ENCODE data around the gene PRR12.

Gene PRR12

DNA sequence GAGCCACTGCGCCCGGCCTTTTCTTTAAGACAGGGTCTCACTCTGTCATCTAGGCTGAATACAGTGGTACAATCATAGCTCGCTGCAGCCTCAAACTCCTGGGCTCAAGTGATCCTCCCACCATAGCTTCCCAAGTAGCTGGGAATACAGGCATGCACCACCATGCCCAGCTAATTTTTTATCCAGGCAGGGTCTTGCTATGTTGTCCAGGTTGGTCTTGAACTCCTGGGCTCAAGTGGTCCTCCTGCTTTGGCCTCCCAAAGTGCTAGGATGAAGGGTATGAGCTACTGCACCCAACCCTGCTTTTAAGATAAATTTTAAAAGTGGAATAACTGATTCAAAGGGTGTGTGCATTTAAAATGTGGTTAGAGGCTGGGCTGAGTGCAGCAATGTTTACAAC lies 24.7 kb upstream of the PRR12 start:
- DNase-seq: no peak

DNA sequence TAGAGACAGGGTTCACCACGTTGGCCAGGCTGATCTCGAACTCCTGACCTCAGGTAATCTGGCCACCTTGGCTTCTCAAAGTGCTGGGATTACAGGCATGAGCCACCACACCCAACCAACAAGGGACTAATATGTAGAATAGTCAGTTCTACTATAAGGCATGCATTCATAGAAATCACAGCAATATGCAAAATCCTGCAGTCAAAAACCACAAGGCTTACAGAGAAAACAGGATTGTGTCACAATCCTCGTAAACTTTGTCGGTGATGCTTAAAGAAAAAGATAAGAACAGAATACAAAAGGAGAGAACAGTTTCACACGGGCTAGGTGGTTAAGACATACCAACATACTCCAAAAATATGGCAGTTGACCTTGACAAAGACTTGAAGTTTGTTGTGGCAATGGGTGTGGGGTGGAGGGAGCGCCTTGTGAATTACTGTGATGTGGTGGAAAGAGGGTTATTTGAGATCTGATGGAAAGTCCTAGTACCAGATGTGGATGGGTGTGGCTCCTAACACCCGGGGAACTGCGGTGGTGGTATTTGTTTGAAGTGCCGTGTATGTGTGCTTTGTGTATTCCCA lies 23.0 kb upstream of the PRR12 start:
- no peak for DNase-seq

DNA sequence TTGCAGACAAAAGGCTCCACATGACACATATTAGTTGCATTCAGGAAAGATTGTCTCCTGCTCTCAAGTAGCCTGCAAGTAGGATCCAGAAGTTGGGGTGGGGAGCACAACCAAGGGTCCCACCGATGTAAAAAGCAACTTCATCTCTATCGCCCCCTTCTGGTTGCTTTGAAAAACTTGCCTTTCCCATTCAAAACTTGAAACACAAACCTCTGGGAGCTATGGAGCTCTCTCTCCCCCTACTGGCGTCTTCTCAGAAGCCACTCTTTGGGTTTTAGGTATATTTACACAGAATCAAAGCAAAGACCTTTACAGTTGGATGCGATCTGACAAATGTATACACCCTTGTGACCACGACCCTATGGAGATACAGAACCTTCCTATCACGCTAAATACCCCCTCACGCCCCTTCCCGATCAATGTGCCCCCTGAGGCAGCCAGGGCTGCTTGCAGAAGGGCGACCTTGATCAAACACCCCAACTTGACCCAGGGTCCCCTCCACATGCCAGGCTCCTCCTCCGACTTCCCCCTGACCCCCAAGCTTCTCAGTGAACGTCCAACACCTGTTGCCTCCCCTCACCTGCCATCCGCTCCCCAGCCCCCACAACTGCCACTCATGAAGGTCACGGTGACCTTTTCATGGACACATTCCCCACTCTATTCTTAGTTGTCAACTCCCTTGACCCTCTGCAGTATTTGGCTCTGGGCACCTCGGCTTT lies 20.7 kb upstream of the PRR12 start:
- peak; percentile 82 to 87 for DNase-seq

DNA sequence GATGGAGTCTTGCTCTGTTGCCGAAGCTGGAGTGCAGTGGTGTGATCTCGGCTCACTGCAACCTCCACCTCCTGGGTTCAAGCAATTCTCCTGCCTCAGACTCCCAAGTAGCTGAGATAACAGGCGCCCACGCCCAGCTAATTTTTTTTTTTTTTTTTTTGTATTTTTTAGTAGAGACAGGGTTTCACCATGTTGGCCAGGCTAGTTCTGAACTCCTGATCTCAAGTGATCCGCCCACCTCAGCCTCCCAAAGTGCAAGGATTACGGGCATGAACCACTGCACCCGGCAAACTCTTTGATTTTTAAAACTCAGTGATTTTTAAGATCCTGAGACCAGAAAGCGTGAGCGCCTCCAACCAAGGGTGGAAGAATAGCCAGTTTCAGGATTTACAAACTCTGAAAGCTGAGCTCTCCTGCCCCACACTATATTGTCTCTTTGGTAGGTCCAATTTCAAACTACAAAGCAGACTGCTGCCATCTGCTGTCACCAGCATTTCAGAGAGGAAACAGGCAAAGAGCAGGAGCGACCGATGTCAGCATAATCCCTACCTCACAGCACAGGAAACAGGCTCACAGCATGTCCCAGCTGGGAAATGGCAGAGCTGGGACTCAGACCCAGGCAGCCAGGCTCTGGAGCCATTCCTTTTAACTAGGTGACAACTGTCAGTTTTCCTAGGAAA lies 19.8 kb upstream of the PRR12 start:
- DNase-seq: no peak

DNA sequence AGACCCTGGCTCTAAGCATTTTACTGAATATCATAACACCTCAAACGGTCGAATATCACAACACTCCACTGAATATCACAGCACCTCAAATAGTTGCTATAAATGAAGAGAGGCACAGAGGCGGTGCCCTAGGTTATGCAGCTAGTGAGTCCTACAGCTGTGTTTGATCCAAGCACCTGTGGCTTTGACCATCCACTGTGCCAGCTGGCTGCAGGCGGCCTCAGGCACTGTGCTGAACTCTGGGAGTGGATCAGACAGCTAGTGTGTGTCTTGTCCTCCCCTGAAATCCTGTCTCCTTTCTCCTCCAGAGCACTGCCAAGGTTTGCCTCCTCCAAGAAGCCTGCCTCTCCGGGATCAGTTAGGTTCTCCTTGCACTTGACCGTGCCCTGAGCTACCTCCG lies 18.0 kb upstream of the PRR12 start:
- no peak for DNase-seq

DNA sequence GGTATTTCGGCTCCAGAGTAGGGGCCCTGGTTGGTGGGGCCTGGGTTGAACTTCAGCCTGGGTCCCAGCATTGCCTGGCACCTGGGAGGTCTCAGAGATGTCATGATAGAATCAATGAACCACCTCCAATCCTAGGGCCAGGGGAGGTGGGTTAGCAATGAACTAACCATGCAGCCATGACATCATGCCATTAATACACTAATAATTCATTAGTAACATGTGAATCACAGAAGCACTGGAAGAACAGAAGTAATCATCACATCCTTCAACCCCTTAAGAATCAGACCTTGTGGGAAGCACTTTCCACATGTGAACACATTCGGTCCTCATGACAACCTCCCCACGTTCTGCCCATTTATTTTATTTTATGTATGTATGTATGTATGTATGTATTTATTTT lies 17.6 kb upstream of the PRR12 start:
- no peak for DNase-seq

DNA sequence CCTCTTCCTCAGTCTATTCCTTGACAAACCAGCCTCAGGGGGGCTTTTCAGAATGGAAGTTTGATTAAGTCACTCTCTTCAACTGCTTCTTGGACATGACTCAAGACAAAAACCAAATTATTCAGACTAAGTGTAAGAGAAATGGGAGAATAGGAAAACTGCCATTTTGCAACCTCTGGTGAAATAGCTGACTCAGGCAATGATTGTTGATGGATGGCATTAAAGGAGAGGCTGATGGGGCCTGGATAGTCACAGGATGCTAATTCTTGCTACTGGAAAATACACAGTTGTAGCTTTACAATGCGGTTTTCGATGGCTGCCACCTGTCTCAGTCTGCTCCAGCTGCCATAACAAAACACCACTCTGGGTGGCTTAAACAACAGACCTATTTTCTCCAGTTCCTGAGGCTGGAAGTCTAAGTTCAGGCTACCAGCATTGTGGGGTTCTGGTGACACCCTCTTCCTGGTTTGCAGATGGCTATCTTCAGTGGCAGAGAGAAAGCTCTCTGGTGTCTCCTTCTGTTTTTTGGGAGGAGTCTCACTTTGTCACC lies 16.7 kb upstream of the PRR12 start:
- no peak for DNase-seq

DNA sequence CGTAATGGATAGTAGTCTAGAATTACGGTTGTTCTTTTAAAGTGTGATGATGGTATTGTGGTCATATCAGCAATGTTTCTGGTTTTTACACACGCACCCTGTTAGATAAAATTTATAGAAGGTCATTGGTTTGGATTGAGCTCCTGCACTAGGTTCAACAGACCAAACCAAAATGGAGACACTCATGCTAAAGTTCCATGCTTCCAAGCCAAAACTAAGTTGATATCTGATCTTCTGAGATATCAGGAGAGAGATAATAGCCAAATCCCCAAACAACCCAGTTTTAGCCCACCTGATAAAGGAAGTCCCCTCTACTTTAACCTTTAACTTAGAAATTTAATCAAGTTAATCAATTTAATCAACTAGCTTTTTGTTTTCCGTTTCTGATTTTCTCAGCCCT lies 11.8 kb upstream of the PRR12 start:
- no peak for DNase-seq

DNA sequence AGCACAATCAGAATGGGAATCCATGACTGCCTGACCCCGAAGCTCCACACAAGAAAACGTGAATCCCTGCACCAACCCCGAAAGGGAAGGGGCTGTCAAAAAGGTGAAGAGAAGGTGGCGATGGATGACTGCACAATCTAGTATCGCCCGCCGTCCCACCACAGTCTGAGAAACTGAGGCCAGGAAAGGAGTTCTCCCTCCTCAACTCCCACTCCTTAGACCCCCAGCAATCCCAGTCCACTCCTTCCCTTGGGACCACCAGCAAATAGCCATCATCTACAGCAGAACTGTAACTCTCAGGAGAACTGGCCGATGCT lies 11.1 kb upstream of the PRR12 start:
- DNase-seq: no peak

DNA sequence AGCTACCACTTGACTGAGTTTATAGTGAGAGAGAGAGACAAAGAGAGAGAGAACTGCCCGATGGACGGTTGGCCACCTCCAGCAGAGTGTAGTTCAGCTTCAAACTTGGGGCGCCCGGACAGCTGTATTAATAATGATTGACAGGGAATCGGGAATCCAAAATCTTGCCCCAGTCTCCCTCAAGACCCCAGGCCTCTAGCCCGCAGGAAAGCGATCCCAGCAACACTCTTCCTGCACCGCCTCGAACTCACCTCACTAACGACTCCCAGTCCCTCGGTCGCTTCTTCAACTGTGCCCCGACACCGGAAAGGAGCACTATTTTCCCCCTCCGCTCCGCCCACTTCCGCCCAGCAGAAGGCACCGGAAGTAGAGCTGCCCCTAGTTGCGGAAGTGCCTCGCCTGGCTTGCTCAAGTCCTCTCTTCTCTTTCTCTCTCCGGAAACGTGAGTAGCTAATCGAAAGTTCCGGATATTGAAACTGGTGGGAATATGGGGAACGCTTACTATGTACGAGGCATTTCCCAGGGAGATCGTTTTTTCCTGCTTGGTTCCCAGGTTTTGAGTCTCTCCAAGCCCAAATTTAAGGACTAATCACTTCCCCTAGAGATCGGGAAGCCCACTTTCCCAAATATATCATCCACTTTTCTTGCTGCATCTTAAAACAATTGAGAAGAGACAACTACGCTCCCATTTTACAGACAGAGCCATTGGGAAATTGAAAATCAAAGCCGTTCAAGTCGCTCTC lies 10.5 kb upstream of the PRR12 start, which contains the start of gene NOSIP:
Gene NOSIP (minus strand): TSS at position 293 of the 743 bp plus-strand sequence. CDS start 19,865 bp downstream, outside the sequence.
- peak; percentile 96 to 97 for DNase-seq

DNA sequence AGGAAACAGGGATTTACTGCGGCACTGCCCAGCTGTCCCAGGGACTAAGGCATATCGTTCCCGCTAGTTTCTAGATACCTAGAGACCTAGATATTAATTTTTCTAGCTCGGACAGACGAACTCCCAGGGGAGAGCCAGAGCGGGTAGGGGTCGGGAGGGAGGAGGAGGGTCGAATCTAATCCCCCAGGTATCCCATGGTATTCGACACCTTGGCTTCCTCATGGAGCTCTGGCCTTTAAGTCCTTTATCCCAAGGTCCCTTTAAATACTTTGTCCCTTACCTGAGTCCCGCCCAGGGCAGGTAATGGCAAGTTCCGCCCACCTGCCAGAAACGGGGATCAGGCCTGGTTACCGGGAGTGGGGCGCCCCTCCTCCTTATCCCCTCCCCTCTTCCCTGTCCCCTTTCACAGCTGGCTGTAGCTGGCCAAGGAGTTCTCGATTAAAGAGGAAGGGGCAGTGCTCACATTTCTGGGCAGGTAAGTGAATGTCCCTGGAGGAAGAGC lies 9.9 kb upstream of the PRR12 start, which contains the start of gene PRRG2:
Gene PRRG2 (plus strand): TSS at position 310 of the 502 bp plus-strand sequence. CDS start 1,904 bp downstream, outside the sequence.
- DNase-seq: no peak

DNA sequence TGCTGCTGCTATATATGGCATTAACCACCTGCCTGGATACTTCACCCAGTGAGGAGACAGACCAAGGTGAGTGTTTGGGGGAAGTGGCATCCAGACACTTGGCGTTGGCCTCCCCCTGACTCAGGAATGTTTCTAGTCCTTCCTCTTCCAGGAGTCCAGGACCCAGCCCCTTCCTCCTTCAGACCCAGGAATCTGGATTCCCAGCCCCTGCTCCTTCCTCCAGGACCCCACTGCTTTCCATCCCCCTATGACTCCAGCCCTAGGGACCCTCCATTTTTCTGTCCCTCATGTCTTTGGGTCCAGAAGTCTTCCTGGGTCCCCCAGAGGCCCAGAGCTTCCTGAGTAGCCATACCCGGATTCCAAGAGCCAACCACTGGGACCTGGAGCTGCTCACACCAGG lies 7.7 kb upstream of the PRR12 start:
- DNase-seq: no peak

DNA sequence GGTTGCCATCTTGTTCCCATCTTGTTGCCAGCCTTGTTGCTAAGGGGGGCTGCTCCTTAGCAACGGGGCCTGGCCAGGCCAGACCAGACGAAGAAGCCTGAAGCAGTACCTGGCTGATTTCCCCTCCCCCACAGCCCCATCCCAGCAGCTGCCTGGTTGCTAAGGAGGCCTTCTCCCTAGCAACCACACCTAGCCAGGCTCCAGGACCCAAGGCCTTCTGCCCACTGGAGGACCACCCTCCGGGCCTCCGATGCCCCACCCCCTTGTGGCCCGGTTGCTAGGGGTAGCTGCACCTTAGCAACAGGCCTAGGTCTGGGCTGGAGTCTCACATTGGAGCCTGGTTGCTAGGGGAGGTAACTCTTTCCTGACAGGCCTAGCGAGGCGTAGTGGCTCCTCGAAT lies 6.0 kb upstream of the PRR12 start:
- peak; percentile 25 to 35 for DNase-seq

DNA sequence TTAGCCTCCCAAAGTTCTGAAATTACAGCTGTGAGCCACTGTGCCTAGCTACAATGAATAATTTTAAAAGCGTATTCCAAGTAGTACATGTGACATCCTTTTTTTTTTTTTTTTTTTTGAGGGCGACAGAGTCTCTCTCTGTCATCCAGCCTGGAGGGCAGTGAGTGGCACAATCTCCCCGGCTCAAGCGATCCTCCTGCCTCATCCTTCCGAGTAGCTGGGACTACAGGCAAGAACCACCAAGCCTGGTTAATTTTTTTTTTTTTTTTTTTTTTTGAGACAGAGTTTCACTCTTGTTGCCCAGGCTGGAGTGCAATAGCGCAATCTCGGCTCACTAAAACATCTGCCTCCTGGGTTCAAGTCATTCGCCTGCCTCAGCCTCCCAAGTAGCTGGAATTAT lies 3.8 kb upstream of the PRR12 start:
- DNase-seq: no peak

DNA sequence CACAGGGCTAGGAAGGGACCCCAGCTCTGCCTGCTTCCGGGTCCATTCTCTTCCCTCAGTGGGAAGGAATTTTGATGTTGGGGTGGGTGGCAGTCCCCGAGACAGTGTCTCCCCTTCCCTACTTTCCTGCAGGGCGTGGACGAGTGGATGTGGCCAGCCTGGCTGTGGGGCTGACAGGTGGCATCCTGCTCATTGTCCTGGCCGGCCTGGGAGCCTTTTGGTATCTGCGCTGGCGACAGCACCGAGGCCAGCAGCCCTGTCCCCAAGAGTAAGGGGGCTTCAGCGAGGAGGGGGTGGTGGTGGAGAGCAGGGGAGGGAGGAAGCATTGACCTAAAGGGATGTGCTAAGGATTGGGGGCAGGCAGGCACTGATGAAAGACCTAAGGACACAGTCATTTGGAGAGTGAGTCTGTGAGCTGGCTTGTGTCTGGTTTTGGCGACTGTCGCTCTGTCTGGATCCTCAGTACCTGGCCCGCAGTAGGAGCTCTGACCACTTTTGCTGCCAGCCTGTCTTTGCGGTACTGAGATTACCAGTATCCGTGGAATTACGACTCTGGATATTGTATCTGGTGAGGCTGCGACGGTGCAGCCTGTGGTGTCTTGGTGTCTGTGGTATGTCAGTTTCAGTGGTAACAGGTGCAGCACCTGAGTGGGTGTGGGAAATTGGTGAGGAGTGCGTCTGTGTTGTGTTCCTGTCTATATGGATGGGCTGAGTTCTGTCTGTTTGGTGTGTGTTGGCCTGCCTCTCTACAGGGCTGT lies 2.4 kb upstream of the PRR12 start:
- no peak for DNase-seq

DNA sequence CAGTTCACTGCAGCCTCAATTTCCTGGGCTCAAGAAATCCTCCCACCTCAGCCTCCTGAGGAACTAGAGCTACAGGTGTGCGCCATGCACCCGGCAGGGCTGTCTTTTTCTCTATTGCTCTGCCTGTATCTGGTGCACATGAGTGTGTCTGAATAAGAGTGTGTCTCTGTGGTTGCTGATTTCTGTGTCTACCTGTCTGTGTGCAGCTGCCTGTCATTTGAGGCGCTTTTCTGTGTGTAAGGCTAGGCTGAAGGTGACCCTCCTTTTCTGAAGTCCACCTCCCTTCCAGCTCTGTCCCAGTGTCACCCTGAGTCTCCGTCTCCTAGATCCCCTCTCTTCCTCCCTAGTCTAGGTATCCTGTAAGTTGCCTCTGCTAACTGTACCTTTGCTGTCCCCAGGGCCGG lies 1.5 kb upstream of the PRR12 start:
- DNase-seq: no peak

DNA sequence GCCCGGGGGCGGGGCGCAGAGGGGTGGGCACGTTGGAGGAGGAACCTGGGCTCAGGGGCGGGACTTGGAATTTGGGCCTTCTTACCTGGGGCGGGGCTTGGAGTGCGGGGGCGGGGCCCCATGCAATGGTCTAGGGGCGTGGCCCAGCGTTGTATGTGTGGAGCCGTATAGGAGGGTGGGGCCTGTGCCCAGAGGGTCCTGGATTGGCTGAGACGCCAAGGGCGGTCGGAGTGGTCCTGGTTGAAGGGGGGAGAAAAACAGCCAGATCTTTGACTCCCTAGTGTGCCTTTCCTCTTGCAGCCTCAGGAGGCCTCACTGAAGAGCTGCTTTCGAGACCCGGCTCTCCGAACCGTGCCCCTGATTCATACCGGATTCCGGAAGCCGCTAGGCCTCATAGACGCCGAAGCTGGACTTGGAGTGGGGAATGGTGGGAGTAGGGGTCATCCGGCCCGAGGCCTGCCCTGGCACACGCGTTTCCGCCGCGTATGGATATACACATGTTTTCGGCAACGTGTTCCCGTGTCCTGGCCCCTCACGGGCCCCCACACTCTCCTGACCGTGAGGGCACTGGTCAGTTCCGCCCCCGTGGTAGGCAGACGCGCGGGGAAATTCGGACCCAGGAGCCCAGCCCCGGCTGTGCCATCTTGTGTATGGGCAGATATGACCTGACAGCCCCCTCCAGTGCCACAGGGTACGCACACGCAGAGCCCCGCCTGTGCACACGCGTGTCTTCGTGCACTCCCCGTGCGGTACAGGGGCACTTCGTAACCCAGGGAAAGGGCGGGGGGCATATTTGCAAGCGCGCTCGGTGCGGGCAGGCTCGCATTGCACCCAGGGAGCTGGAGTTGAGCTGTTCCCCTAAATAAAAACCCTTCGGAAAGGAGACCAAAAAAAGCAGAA lies 661 bp upstream of the PRR12 start:
- DNase-seq: peak; percentile 86 to 92

DNA sequence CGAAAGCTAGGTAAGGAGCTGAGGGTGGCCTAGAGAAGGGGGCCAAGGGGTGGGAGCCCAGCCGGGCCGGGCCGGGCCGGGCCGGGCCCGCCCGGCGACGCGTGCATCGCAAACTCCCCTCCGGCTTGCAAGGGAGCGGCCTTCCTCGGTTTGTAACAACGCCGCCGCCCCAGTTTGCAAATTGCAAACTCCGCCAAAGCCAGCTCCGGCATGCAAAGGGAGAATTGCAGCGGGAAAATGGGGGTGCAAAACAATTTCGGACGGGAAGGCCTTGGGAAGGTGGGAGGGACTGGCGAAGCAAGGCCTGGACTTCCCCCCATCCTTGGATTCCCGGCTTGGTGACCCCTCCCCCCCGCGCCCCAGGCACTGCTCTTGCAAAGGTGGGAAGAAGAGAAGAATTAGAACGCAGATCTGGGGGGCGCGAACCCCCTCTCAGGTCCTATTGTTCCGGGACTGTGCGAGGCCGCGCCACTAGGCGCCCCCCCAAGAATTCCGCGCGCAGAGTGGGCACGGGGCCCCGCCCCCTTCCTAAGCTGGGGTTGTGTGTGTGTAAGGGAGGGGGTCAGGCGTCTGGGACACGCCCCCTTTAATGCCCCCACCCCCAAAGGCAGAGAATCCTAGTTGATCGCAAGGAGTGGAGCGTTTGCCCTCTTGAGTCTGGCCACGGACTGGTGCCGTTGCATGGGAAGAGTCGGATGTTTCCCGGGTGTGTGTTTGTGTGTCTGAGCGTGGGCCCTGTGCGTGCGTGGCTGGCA lies 926 bp downstream of the PRR12 start:
- DNase-seq: peak; percentile 42 to 50

DNA sequence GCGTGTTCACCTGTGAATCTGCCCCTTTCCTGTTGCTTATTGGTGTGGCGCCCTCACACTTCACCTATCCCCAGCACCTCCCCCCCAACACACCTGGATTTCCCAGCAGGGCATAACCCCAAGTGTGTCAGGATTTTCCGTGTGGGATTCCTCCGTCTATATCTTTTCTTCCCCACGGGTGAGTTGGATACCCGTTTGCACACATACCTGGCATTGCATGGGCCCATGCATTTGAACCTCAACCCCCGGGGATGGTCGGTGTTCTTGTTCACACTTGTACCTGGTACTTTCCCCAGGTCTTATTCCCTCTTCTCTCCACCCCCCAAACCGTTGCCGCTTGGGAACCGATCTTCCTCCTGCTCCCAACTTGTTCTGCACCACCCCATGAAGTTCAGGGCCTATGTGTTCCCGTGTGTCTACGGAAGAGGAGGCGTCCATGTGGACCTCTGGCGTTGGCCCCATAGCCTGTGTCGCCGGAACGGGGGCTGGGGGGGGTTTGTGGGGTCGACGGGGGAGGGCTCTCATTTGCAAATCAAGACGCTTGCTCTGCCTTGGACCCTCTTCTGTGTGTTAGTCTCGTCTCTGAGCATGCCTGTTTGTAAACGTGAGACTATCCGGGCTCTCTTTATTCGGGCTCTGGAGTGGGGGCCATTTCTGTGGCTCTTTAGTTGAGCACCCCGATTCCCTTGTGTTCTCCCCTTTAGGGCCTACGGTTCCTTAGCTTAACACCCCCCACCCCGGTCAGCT lies 1.7 kb downstream of the PRR12 start:
- no peak for DNase-seq

Data from NCI-H1930 (cell line).